ENCODE data around the gene ZNF740. TPM values are rescaled to one million over a fixed set of nuclear protein-coding genes. Genes with fewer than 3 reads are reported as not detected.
"Not testable (repeated sequence)": the region's sequence is repeated elsewhere in the genome, so short reads cannot be mapped to it uniquely, and the experiment has no call there.

ZNF740 gene
- total RNA-seq, 4 donors from 2014 or later: 6.9 to 21.2 (median 9.8) TPM

DNA sequence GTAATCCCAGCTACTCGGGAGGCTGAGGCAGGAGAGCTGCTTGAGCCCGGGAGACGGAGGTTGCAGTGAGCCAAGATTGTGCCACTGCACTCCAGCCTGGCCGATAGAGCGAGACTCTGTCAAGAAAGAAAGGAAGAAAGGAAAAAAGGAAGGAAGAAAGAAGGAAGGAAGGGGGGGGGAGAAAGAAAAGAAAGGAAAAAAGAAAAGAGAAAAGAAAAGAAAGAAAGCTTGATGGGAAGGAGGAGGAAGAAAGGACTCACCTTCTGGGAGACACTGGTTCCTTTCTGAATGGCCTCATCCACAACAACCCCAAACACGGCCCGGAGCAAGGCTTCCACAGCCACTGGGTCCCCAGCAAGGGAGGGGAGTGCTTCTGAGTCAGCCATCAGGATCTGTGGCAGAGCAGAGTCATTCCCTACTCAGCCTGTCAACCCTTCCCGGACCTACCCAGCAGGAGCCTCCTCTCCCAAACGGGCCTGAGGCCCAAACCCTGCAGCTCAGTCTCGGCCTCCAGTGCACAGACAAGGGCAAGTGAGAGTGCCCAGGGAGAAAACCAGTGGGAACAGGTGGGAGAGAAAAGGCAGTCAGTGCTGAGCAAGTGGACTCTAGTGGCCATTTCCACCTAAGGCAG lies 7.3 kb upstream of the ZNF740 start:
- Histone ChIP-seq H3K27me3 (no peaks in the 10 kb centered on the region), H3K4me3 (no peak overlapping the region), H3K4me1 (peaks cover 0 to 8% (median 0%) of the 10 kb centered on the region in 3 donors), H3K27ac (no peak overlapping the region), H3K9me3 (no peaks in the 10 kb centered on the region), H3K36me3 (peaks cover 0 to 50% (median 8%) of the 10 kb centered on the region in 3 donors)
- WGBS, 2 donors: 86% methylated on average over 7 to 9 of the region's 10 CpGs
- TF ChIP-seq, protein P1, sequence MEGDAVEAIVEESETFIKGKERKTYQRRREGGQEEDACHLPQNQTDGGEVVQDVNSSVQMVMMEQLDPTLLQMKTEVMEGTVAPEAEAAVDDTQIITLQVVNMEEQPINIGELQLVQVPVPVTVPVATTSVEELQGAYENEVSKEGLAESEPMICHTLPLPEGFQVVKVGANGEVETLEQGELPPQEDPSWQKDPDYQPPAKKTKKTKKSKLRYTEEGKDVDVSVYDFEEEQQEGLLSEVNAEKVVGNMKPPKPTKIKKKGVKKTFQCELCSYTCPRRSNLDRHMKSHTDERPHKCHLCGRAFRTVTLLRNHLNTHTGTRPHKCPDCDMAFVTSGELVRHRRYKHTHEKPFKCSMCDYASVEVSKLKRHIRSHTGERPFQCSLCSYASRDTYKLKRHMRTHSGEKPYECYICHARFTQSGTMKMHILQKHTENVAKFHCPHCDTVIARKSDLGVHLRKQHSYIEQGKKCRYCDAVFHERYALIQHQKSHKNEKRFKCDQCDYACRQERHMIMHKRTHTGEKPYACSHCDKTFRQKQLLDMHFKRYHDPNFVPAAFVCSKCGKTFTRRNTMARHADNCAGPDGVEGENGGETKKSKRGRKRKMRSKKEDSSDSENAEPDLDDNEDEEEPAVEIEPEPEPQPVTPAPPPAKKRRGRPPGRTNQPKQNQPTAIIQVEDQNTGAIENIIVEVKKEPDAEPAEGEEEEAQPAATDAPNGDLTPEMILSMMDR (IDR thresholded peaks at IDR 0.05): no peak
- TF ChIP-seq POLR2A (IDR thresholded peaks at IDR 0.05): no peak
- DNase-seq: no peak
- intact Hi-C loops (cut with DNase I): no loop called here

GRCh38 chr12:53174881-53175491 lies 5.5 kb upstream of the ZNF740 start:
- 76 to 77% methylated on average over 4 of the region's 4 CpGs for WGBS, 2 donors
- no peak overlapping the region for H3K27ac ChIP-seq
- no peak overlapping the region for H3K4me3 ChIP-seq
- TF ChIP-seq, protein P1 (IDR thresholded peaks at IDR 0.05): peak in 4 of 6 experiments; percentile 8 to 31 (median 19)
- TF ChIP-seq POLR2A (IDR thresholded peaks at IDR 0.05): no peak
- H3K4me1 ChIP-seq: peaks cover 0 to 21% (median 8%) of the 10 kb centered on the region in 3 donors
- H3K27me3 ChIP-seq: no peaks in the 10 kb centered on the region
- no peak for DNase-seq
- no peaks in the 10 kb centered on the region for H3K9me3 ChIP-seq
- H3K36me3 ChIP-seq: peaks cover 0 to 37% (median 4%) of the 10 kb centered on the region in 3 donors
- intact Hi-C loops (cut with DNase I): no loop called here

- TF ChIP-seq, protein P1 (IDR thresholded peaks at IDR 0.05): no peak
- no peak for TF ChIP-seq POLR2A (IDR thresholded peaks at IDR 0.05)
- no peak overlapping the region for H3K4me3 ChIP-seq
- peaks cover 0 to 20% (median 0%) of the 10 kb centered on the region in 3 donors for H3K36me3 ChIP-seq
- no peaks in the 10 kb centered on the region for H3K9me3 ChIP-seq
- no peaks in the 10 kb centered on the region for H3K27me3 ChIP-seq
- H3K4me1 ChIP-seq: peaks cover 4 to 29% (median 13%) of the 10 kb centered on the region in 3 donors
- no peak overlapping the region for H3K27ac ChIP-seq
- no peak for DNase-seq
- WGBS, 2 donors: 96 to 97% methylated on average over 3 of the region's 3 CpGs
- intact Hi-C loops (cut with DNase I): no loop called here
These were observed 3.8 kb upstream of the ZNF740 start for GRCh38 chr12:53176750-53177149.

- H3K27me3 ChIP-seq; H3K9me3 ChIP-seq; H3K27ac ChIP-seq; intact Hi-C loops (cut with DNase I); H3K4me3 ChIP-seq; DNase-seq: not testable (repeated sequence)
- Histone ChIP-seq H3K4me1 (peaks cover 11 to 36% (median 20%) of the 10 kb centered on the region in 3 donors), H3K36me3 (peaks cover 0 to 20% (median 2%) of the 10 kb centered on the region in 3 donors)
- WGBS, 2 donors: 92 to 98% methylated on average over 6 of the region's 6 CpGs
These were observed 3.1 kb upstream of the ZNF740 start for GRCh38 chr12:53177447-53177846.

DNA sequence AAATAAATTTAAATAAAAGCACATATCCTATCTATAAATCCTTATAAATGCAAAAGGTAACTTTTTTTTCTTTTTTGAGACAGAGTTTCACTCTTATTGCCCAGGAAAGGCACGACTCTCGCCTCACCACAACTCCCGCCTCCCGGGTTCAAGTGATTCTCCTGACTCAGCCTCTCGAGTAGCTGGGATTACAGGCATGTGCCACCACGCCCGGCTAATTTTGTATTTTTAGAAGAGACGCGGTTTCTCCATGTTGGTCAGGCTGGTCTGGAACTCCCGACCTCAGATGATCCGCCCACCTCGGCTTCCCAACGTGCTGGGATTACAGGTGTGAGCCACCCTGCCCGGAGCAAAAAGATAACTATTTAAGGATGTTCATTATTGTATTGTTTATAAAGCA lies 1.7 kb upstream of the ZNF740 start:
- H3K9me3 ChIP-seq; H3K4me3 ChIP-seq; DNase-seq; H3K27ac ChIP-seq; intact Hi-C loops (cut with DNase I); H3K27me3 ChIP-seq: not testable (repeated sequence)
- Histone ChIP-seq H3K36me3 (peaks cover 5 to 21% (median 9%) of the 10 kb centered on the region in 3 donors), H3K4me1 (peaks cover 20 to 49% (median 28%) of the 10 kb centered on the region in 3 donors)
- WGBS, 2 donors: 67 to 69% methylated on average over 13 to 14 of the region's 14 CpGs

DNA sequence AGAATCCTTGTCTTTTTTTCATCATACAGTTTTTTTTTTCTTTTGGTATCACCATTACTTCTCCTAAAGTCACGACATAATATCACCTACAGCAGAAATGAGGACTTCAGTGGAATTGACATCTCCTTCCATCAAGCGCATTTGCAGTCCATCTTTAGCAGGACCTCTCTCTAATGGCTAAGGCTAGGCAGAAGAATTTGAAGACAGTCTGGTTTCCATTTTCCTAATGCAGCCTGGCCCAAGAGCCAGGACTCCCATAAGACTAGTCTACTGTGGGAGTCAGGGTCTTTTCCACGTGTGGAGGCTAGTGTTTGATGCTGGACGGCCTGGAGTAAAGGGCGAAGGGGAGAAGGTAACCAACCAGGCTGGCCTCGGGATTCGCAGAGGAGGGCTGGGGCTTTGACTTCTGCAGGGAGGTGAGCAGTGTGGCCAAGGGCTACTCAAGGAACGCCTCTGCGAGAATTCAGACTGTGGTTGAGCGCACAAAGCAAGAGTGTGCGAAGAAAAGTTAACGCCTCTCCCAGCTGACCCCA lies 769 bp upstream of the ZNF740 start:
- Histone ChIP-seq H3K36me3 (peaks cover 10 to 30% (median 12%) of the 10 kb centered on the region in 3 donors), H3K4me1 (peaks cover 20 to 59% (median 31%) of the 10 kb centered on the region in 3 donors), H3K27ac (peak overlapping the region; percentile 95 to 97 (median 96)), H3K27me3 (no peaks in the 10 kb centered on the region), H3K4me3 (peak overlapping the region; percentile 69 to 91 (median 80)), H3K9me3 (no peaks in the 10 kb centered on the region)
- 13 to 14% methylated on average over 12 of the region's 12 CpGs for WGBS, 2 donors
- no peak for DNase-seq
- intact Hi-C loops (cut with DNase I): no loop called here
- TF ChIP-seq, protein P1 (IDR thresholded peaks at IDR 0.05): no peak
- TF ChIP-seq POLR2A (IDR thresholded peaks at IDR 0.05): no peak

Measured in esophagus squamous epithelium (tissue), 5 donors.